Ascending aorta (tissue), 2 donors: ENCODE data around the gene XPO6. TPM values are rescaled to one million over a fixed set of nuclear protein-coding genes. Genes with fewer than 3 reads are reported as not detected.

Experiments
- DNase-seq, 2 donors: peaks; one replicate each; pipeline ENCODE4 v3.0.0-alpha.2; 2019; ENCODE audit warnings: low spot score in 2 of 2
- H3K27ac ChIP-seq, 2 donors: fragments of 200-600 bp; sonication (generic); one replicate each; pipeline ENCODE4 v1.5.1; 2016 to 2017; ENCODE audit warnings: mild to moderate bottlenecking in 1 of 2
- H3K27me3 ChIP-seq: fragments of 200-600 bp; sonication (generic); one replicate; pipeline ENCODE4 v1.5.1; 2017
- H3K36me3 ChIP-seq, 2 donors: fragments of 200-600 bp; sonication (generic); one replicate each; pipeline ENCODE4 v1.5.1; 2016
- H3K4me1 ChIP-seq, 2 donors: fragments of 200-600 bp; sonication (generic); one replicate each; pipeline ENCODE4 v1.5.1; 2016 to 2017; ENCODE audit warnings: mild to moderate bottlenecking in 1 of 2
- H3K4me3 ChIP-seq, 2 donors: fragments of 200-600 bp; sonication (generic); one replicate each; pipeline ENCODE4 v1.5.1; 2016 to 2017; ENCODE audit warnings: mild to moderate bottlenecking in 1 of 2
- H3K9me3 ChIP-seq, 2 donors: fragments of 200-600 bp; sonication (generic); one replicate each; pipeline ENCODE4 v1.5.1; 2016
- CTCF ChIP-seq, 3 experiments: fragments of 200-600 bp in 2 of 3; fragments of 450-650 bp in 1 of 3; sonication (generic) in 2 of 3; IDR thresholded peaks; one replicate each; pipeline ENCODE4 v1.5.1; 2016 to 2019; ENCODE audit warnings: antibody characterized with exemption in 3 of 3, mild to moderate bottlenecking in 1 of 3, moderate library complexity in 1 of 3
- intact Hi-C: fragments of 100-400 bp; cut with DNase I; formaldehyde crosslinking; loops from one replicate; pipeline ENCODE4 v1.15.1; 2023
- total RNA-seq: library from RNA; depleted of rRNA; stranded (reverse); fragments of >200 nt; gene quantifications from one replicate; pipeline ENCODE4 v1.1.0, GENCODE V29; 2016

XPO6 gene
- total RNA-seq, 1 donor from 2014 or later = 180 TPM

GRCh38 chr16:28104404-28104803 is 107.4 kb downstream of the XPO6 start:
- peaks cover 86 to 97% of the 10 kb centered on the region in 2 donors for H3K36me3 ChIP-seq
- no peak for TF ChIP-seq CTCF (IDR thresholded peaks at IDR 0.05)
- H3K9me3 ChIP-seq = no peaks in the 10 kb centered on the region
- H3K4me3 ChIP-seq = no peak overlapping the region
- DNase-seq = no peak
- intact Hi-C loops = no loop called here
- H3K27ac ChIP-seq = no peak overlapping the region
- H3K4me1 ChIP-seq = no peaks in the 10 kb centered on the region
- no peaks in the 10 kb centered on the region for H3K27me3 ChIP-seq

- Histone ChIP-seq H3K4me3 (no peak overlapping the region), H3K27me3 (no peaks in the 10 kb centered on the region), H3K27ac (no peak overlapping the region), H3K9me3 (no peaks in the 10 kb centered on the region), H3K36me3 (peaks cover 94 to 99% of the 10 kb centered on the region in 2 donors), H3K4me1 (no peaks in the 10 kb centered on the region)
- intact Hi-C loops = no loop called here
- TF ChIP-seq CTCF (IDR thresholded peaks at IDR 0.05) = no peak
- DNase-seq = no peak
These were observed 108.1 kb downstream of the XPO6 start for GRCh38 chr16:28103516-28104170.

GRCh38 chr16:28101533-28101890 is 110.3 kb downstream of the XPO6 start:
- Histone ChIP-seq H3K27me3 (no peaks in the 10 kb centered on the region), H3K4me3 (no peak overlapping the region), H3K9me3 (no peaks in the 10 kb centered on the region), H3K36me3 (peaks cover 86 to 95% of the 10 kb centered on the region in 2 donors), H3K4me1 (no peaks in the 10 kb centered on the region), H3K27ac (no peak overlapping the region)
- no peak for DNase-seq
- intact Hi-C loops = no loop called here
- TF ChIP-seq CTCF (IDR thresholded peaks at IDR 0.05) = no peak

- H3K27me3 ChIP-seq = no peaks in the 10 kb centered on the region
- no peaks in the 10 kb centered on the region for H3K9me3 ChIP-seq
- H3K27ac ChIP-seq = no peak overlapping the region
- intact Hi-C loops = no loop called here
- H3K4me1 ChIP-seq = no peaks in the 10 kb centered on the region
- no peak for TF ChIP-seq CTCF (IDR thresholded peaks at IDR 0.05)
- no peak overlapping the region for H3K4me3 ChIP-seq
- H3K36me3 ChIP-seq = peaks cover 80 to 89% of the 10 kb centered on the region in 2 donors
- no peak for DNase-seq
These were observed 110.8 kb downstream of the XPO6 start for GRCh38 chr16:28100810-28101532.

- Histone ChIP-seq H3K36me3 (peaks cover 63 to 72% of the 10 kb centered on the region in 2 donors), H3K27me3 (no peaks in the 10 kb centered on the region), H3K9me3 (no peaks in the 10 kb centered on the region), H3K4me1 (no peaks in the 10 kb centered on the region), H3K27ac (no peak overlapping the region), H3K4me3 (no peak overlapping the region)
- no peak for DNase-seq
- TF ChIP-seq CTCF (IDR thresholded peaks at IDR 0.05) = no peak
- intact Hi-C loops = no loop called here
These were observed 112.5 kb downstream of the XPO6 start for GRCh38 chr16:28098959-28099945.
